HG03558 (cell line): ENCODE data around the gene BCL2L13.
"Not testable (repeated sequence)": the region's sequence is repeated elsewhere in the genome, so short reads cannot be mapped to it uniquely, and the experiment has no call there.

Experiments
- ATAC-seq: cut with Tn5 transposase; IDR thresholded peaks from one replicate; pipeline ENCODE4 v1.9.1; 2021; ENCODE audit warnings: moderate number of reproducible peaks; ENCODE audit not compliant: unreplicated experiment; ENCODE audit errors: extremely low read depth

The BCL2L13 gene

DNA sequence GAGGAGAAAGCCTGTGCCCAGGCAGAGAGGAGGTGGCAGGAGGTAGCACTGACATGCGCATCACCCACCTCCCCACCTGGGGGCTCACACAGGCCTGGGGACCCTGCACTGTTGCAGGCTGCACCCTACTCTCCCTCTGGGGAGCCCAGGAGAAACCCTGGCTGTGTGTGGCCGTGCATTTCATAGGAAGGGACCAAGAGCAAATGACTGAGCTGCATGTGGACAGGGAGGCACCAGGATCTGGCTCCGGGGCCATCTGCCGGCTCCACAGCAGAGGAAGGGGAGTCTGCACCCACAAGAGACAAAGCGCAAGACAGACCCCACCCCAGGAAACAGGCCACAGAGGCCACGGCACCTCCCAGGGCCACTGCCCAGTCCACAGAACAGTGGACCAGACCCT lies 113.0 kb downstream of the BCL2L13 start:
- no peak for ATAC-seq

DNA sequence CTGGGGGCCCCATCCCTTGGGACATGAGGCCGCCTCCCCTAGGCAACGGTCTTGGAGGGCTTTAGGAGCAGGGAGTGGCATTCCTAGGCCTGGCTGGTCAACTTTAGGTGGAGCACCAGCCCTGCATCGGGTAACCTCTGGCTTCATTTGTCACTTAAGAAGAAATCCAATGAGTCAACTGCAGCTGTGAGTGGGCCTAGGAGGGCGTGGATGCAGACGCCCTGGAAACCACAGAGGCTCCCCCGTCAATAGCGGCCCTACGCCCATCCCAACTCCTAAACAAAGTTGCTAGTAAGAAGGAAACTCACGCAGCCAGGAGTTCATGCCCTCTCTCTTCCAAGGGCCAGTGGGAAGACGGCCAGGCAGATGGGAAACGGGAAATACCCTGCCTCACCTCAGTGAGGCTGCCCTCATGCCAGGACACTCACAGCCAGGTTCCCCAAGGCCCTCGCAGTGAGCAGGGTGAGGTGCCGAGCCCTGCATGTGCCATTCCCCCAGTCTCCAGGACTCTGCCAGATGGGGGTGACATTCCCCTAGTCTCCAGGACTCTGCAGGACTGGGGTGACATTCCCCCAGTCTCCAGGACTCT lies 114.9 kb downstream of the BCL2L13 start:
- ATAC-seq: no peak

DNA sequence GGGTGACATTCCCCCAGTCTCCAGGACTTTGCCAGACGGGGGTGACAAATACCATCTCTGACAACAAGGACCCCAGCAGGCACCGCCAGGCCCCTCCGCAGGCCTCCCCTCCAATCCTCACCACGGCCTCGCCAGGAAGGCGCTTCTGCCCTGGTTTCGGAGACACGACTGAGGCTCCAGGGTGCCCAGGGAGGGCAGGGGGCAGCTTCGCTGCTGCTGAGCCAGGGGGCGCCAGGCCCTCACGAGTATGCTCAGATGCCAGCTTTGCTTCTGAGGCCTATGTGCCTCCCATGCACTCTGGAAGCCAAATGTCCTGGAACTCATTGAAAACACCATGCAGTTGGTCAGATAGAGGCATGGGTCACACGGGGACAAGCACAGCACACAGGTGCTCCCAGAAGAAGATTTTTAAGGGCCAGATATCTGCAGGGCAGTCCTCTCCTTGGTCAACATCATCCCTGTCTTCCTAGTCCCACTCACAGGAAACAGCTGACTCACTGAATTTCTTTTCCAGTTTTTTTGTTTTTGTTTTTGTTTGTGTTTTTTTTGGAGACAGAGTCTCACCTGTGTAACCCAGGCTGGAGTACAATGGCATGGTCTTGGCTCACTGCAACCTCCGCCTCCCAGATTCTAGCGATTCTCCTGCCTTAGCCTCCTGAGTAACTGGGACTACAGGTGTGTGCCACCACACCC lies 115.8 kb downstream of the BCL2L13 start:
- ATAC-seq: no peak

DNA sequence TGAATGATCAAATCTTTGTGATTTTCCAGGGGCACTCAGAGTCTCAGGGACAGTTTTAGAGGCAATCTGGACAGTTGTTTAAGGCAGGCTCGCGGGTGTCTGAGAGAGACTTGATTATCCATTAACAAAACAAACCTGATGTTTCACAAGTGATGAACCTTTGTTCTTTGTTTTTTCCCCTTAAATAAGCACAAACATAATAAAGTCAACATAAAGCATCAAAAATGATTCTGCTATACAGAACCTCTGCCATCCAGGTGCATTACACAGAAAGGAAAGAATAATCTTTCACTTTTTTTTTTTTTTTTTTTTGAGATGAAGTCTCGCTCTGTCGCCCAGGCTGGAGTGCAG lies 122.6 kb downstream of the BCL2L13 start:
- ATAC-seq: no peak

- not testable (repeated sequence) for ATAC-seq
Measured at GRCh38 chr22:17763442-17763841, 124.9 kb downstream of the BCL2L13 start.

GRCh38 chr22:17764036-17764435 lies 125.5 kb downstream of the BCL2L13 start:
- ATAC-seq: no peak

GRCh38 chr22:17764852-17765251 lies 126.3 kb downstream of the BCL2L13 start:
- ATAC-seq: not testable (repeated sequence)

GRCh38 chr22:17767233-17768065 lies 128.9 kb downstream of the BCL2L13 start:
- peak; percentile 41 for ATAC-seq

DNA sequence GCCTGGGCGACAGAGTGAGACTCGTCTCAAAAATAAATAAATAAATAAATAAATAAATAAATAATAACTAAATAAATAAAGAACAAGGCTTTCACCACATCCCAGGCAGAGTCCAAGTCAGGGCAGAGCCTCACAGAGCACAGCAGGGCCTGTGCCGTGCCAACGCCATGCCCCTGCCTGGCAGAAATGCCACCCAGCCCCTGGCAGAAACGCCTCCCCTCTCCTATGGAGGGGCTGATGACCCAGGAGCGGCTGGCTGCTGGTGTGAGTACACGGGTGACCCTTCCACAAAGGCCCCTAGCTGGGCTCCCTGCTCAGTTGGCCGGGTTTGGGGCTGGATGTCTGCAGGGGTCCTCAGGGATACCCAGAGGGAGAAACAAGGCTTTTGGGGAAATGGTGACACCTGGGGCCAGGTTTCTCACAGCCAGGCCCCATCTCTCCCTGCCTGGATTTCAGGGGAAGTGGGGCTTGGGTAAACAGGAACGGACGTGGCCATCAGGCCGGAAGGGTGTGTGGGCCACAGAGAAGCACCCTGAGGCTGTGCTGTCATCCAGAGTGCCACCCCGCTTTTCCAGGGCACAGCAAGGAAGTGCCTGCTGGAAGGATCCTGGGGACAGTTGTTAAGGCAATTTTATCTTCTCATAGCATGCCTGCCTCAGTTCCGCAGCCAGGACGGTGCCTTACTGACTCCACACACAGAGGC lies 130.6 kb downstream of the BCL2L13 start:
- no peak for ATAC-seq

DNA sequence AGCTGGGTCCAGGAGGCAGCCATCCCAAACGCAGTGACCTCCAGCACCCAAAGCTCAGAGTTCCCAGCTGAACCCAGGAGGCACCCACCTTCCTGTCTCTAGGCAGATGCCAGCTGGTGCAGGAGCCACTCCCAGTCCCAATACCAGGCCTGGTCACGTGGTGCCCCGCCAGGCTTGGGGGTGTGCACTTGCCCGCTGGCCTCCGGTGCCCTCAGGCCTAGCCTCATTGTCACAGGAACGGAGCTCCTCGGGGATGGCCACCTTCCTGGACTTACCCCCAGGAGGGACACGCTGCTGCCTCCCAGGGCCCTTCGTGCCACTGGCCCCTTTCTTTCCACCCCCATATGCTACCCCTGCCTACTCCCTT lies 131.1 kb downstream of the BCL2L13 start:
- no peak for ATAC-seq

DNA sequence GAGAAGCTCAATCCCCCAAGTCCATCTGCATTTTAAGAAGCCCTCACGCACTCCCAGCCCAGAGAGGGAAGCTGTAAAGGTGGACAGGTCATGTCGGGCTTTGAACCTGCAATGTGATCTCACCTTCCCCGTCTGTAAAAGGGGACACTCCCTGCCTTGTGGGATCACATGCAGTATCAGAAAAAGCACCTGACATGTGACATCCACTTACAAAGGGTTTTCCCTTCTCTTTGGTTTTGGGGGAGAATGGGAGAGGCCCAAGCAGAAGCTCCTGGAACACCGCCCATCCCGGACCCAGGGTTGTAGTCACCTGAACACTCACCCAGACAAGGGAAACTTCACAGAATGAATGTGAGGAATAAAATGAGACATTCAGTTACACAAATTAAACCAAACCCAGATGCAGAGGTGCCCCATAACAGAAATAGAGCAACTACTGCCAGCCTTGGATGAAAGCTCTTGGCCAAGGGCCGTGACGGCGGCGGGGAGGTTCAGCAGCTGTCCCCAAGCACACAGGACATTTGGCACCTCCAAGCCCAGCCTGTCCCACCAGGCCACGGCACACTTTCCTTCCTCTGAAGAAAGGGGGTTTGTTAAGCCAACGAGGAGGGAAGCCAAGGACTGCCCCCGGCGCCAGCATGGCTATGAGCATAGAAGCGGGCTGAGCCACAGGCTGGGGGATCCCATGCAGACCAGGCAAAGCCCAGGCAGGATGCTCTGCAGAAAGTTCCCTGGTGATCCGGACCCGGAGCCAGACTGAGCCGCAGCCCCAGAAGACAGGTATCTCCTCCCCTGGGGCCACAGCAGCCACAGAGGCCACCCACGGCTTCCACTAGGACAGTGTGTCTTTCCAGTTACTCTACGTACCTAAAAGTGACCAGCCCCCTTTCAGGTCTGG lies 131.9 kb downstream of the BCL2L13 start:
- no peak for ATAC-seq

DNA sequence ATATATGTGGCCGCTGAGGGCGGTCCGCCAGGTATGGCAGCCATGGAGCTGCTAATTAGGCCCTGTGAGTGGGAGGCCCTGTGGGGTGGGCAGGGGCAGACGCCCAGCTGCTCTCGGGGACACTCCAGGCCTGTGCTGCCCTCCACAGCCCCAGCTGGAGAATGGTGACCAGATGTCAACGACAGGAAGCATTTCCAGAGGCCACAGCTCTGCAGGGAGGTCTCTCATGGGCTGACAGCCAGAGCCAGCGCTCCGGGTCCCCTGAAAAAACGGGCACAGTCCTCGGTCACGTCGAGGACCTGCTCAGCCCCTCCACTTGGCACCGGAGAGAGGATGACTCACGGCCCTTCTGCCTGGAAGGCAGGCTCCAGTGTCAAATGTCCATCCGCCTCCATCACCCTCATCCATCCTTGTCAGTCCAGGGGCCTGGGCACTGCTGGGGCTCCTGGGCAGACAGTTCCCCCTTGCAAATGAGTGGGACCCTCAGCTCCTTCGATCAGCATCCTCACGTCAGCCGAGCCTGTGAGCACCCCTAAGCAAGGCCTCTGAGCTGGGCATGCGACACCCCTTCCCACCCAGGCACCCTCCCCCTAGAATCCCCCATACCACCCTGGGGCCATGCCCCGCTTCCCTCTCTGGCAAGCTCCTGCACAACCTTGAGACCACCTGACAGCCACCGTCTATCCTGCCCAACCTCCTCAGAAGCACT lies 133.8 kb downstream of the BCL2L13 start:
- no peak for ATAC-seq

- ATAC-seq: no peak
Measured at GRCh38 chr22:17772958-17773605, 134.5 kb downstream of the BCL2L13 start.

DNA sequence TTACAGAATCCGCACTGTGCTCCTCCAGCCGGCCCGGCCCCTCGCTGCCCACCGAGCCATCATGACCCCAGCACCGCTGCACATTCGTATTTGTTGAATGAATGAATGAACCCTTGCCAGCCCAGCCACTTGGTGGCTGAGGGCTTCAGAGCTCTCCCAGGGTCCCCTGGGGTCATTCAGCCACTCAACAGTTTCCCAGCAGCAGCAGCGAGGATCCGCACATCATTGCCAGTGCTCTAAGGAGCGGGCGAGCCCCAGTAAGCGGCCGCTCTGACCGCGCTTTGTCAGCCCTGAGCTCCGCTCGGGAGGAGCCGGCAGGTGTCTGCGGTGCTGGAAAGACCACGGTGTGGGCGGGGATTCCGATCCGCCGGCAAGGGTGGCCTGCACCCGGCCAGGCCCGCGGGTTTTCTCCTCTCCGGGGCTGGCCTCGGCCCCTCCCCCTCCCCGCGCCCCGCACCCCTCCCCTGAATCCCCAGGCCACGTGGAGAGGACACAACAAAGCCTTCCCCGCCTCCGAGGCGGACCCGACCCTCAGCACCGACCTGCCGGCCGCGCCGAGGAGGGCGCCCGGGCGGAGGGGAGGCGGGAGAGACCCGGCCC lies 135.1 kb downstream of the BCL2L13 start:
- ATAC-seq: no peak

DNA sequence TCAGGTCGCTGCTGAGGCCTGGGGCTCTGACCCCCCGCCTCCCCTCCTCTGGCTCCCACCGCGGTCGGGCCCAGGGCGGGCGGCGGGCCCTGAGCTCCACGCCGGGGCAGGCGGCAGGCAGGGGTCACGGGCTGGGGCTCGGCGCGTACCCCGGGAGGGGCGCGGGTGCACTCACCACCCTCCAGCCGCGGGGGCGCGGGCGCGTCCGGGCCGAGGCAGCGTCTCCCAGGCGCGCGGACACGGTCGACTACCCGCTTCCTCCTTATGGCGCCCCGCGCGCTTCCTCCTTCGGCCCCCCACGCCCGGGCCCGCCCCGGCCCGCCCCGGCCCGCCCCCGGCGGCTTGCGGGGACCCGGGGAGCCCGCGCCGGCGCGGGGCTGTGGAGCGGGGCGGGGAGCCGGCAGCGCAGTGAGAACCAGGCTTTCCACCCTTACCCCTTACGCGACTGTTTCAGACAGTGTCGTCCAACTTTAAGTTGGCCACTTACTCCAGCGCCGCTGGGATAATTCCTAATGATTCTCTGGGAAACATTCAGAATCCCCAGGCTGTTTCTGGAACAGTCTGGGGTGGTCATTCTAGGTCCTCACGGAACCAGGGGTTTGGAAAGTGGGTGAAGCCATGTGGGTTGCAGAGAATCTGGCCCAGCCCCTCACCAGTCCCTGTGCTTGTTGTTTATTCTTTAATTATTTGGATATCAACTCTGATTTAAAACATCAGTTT lies 135.8 kb downstream of the BCL2L13 start, which contains the start of gene BID:
TSS of gene BID (minus strand) at position 264 of the 720 bp plus-strand sequence. CDS start 24,353 bp downstream, outside the sequence.
- ATAC-seq: peak; percentile 39

- no peak for ATAC-seq
Measured at GRCh38 chr22:17774926-17775685, 136.5 kb downstream of the BCL2L13 start.
